ENCODE results near the gene C19orf85.

DNA sequence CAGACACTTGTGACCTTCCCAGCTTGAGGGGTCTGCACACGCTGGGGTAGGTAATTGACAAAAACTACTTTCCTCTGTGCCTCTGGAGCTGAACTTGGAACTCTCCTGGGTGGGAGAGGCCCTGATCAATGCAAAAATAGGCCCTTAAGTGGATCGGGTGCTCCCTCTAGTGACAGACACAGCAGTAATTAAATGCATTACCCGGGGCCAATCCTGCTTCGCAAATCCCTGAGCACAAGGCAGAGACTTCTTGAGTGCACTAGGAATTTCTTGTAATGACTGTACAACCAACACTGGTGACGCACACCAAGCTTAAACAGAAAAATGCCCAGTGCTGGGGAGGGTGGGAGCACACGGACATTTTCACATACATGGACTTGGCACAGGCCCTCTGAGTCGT is 46.4 kb downstream of the C19orf85 start:
- TF ChIP-seq, protein P1, sequence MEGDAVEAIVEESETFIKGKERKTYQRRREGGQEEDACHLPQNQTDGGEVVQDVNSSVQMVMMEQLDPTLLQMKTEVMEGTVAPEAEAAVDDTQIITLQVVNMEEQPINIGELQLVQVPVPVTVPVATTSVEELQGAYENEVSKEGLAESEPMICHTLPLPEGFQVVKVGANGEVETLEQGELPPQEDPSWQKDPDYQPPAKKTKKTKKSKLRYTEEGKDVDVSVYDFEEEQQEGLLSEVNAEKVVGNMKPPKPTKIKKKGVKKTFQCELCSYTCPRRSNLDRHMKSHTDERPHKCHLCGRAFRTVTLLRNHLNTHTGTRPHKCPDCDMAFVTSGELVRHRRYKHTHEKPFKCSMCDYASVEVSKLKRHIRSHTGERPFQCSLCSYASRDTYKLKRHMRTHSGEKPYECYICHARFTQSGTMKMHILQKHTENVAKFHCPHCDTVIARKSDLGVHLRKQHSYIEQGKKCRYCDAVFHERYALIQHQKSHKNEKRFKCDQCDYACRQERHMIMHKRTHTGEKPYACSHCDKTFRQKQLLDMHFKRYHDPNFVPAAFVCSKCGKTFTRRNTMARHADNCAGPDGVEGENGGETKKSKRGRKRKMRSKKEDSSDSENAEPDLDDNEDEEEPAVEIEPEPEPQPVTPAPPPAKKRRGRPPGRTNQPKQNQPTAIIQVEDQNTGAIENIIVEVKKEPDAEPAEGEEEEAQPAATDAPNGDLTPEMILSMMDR (IDR thresholded peaks at IDR 0.05): peak in 3 of 4 experiments; percentile 59 to 67 (median 60)
- TF ChIP-seq POLR2A (IDR thresholded peaks at IDR 0.05) (no peak), POLR2AphosphoS5 (IDR thresholded peaks at IDR 0.05) (no peak), EP300 (IDR thresholded peaks at IDR 0.05) (no peak)

All from gastroesophageal sphincter (tissue), 3 donors.